Fibroblast of lung (primary cell): ENCODE measurements around the gene CHST8.

Experiments
- CTCF ChIP-seq, 2 donors: IDR thresholded peaks in 1 of 2; conservative IDR thresholded peaks in 1 of 2; 1 replicate in 1 of 2; 2 replicates in 1 of 2; pipeline ENCODE4 v1.5.1; 2011 to 2012; ENCODE audit warnings: low read length in 2 of 2, control low read depth in 1 of 2, inconsistent platforms in 1 of 2, low read depth in 1 of 2, mild to moderate bottlenecking in 1 of 2
- EZH2 ChIP-seq: IDR thresholded peaks from 2 replicates; pipeline ENCODE4 v1.5.1; 2012; ENCODE audit warnings: low read length, control low read depth, mild to moderate bottlenecking; ENCODE audit errors: missing control alignments

GRCh38 chr19:33815380-33816340, 193.9 kb downstream of the CHST8 start:
- TF ChIP-seq CTCF (conservative IDR thresholded peaks at IDR 0.05 in 1 of 2, IDR thresholded peaks at IDR 0.05 in 1 of 2; ENCODE audit: low read depth in 1 of 2, low read length in 2 of 2) (no peak), EZH2 (no peak)
